ENCODE measurements around the gene ZDHHC11. TPM values are rescaled to one million over a fixed set of nuclear protein-coding genes. Genes with fewer than 3 reads are reported as not detected.

Gene ZDHHC11
- total RNA-seq, 4 donors from 2014 or later, result 2.4 to 5.8 (median 4.8) TPM

DNA sequence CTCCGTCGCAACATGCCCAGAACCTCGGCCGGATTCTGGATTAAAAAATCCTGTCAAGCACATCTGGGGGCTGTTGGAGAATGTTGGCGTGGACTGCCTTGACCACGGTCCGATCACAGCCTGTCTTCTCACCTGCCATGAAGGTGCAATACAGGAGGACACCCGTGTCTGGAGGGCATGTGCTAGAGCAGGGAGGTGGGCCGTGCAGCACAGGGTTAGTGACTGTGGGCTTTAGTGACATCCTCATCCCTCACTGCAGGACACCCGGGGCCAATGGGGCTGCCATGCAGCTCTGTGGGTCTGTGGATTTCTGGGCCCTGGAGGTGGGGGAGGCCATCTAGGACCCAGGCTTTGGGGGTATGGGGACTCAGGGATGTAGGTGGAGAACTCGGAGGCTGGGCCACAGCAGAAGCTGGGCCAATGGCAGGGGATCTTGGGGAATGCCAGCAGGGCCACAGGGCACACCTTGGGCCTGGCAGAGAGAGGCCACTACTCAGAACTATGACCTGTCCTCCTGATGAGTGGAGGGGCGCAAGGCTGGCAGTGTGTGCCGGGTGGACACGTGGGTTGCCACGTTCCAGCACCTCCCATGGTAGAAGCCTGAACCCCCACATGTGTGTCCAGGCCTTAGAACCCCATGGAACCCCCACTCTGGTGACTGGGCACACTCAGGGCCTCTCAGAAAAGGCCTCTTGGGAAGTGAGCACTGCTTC is 89.6 kb downstream of the ZDHHC11 start:
- ATAC-seq (ENCODE audit: low FRiP score) (no peak), DNase-seq (ENCODE audit: low spot score) (peak; percentile 22)
- TF ChIP-seq CTCF (IDR thresholded peaks at IDR 0.05), result no peak

DNA sequence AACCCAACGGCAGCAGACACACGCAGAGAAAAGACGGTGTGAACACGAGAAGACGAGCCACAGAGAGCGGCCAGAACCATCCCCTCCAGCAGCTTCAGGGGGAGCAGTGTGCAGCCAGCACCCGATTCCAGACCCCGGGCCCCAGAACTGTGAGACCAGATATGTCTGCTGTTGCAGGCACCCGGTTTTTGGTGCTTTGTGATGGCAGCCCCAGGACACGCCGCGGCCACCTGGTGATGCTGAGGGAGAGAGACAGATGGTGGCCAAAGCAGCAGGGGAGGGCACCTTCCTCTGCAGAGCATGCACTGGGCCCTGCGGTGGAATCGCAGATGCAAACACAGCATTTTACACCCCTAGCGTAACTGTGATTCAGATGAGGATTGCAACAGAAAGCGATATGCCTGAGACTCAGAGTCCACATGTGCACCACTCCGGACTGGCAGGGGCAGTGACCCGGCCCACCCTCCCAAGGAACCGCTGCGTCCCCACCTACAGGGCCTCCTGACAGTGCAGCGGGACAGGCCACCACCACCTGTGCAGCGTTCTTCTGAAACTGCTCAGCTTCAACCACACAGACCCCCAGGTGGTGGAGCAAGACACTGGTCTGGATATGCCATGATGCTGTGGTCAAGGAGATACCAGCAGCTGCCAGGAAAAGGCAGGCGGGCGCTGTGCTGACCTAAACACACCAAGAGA is 90.3 kb downstream of the ZDHHC11 start:
- no peak for ATAC-seq (ENCODE audit: low FRiP score)
- TF ChIP-seq CTCF (IDR thresholded peaks at IDR 0.05), result no peak
- DNase-seq (ENCODE audit: low spot score), result peak; percentile 25

- DNase-seq (ENCODE audit: low spot score), result peak; percentile 24
- no peak for ATAC-seq (ENCODE audit: low FRiP score)
- TF ChIP-seq CTCF (IDR thresholded peaks at IDR 0.05), result no peak
Measured at GRCh38 chr5:759781-760362, 90.9 kb downstream of the ZDHHC11 start.

- DNase-seq (ENCODE audit: low spot score) (peak; percentile 69), ATAC-seq (ENCODE audit: low FRiP score) (peak; percentile 87)
- no peak for TF ChIP-seq CTCF (IDR thresholded peaks at IDR 0.05)
Measured at GRCh38 chr5:759111-759751, 91.6 kb downstream of the ZDHHC11 start.

DNA sequence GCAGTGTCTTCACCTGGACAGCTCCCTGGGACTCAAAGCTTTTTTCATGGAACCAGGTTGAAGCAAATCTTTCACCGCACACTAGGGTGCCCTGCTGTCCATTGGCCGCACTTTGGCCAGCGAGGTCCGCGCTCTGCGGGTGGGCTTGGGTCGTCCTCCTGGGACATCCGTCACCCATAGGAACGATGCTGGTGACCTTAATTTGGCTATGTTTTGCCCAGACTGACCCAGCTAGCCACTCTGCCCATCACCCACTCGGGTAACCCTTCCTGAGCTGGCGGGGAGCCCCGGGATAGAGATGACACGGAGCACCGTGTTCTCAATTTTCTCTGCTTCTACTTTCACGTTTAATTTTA is 92.1 kb downstream of the ZDHHC11 start:
- no peak for TF ChIP-seq CTCF (IDR thresholded peaks at IDR 0.05)
- no peak for ATAC-seq (ENCODE audit: low FRiP score)
- DNase-seq (ENCODE audit: low spot score), result no peak

- no peak for ATAC-seq (ENCODE audit: low FRiP score)
- no peak for DNase-seq (ENCODE audit: low spot score)
- TF ChIP-seq CTCF (IDR thresholded peaks at IDR 0.05), result no peak
Measured at GRCh38 chr5:757931-758697, 92.7 kb downstream of the ZDHHC11 start.
